Measurements from ENCODE around the gene FKBP15.
"Not testable (repeated sequence)": the region's sequence is repeated elsewhere in the genome, so short reads cannot be mapped to it uniquely, and the experiment has no call there.

DNA sequence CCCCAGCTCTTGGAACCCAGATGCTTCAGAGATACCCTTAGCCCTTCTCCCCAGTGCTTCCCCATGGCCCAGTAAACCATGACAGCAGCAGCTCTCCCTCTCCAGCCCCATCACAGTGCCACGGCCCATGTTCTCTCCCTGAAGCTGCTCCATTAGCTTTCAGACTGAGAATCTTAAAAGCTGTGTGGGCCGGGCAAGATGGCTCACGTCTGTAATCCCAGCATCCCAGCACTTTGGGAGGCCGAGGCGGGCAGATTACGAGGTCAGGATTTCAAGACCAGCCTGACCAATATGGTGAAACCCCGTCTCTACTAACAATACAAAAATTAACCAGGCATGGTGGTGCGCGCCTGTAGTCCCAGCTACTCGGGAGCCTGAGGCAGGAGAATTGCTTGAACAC is 71.5 kb downstream of the FKBP15 start:
- TF ChIP-seq, protein P1, sequence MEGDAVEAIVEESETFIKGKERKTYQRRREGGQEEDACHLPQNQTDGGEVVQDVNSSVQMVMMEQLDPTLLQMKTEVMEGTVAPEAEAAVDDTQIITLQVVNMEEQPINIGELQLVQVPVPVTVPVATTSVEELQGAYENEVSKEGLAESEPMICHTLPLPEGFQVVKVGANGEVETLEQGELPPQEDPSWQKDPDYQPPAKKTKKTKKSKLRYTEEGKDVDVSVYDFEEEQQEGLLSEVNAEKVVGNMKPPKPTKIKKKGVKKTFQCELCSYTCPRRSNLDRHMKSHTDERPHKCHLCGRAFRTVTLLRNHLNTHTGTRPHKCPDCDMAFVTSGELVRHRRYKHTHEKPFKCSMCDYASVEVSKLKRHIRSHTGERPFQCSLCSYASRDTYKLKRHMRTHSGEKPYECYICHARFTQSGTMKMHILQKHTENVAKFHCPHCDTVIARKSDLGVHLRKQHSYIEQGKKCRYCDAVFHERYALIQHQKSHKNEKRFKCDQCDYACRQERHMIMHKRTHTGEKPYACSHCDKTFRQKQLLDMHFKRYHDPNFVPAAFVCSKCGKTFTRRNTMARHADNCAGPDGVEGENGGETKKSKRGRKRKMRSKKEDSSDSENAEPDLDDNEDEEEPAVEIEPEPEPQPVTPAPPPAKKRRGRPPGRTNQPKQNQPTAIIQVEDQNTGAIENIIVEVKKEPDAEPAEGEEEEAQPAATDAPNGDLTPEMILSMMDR (IDR thresholded peaks at IDR 0.05), result not testable (repeated sequence)
- not testable (repeated sequence) for TF ChIP-seq ZNF232 (CRISPR knock-in tag; IDR thresholded peaks at IDR 0.05); SMAD3 (CRISPR knock-in tag; IDR thresholded peaks at IDR 0.05; ENCODE audit: borderline replicate concordance); ZNF263 (CRISPR knock-in tag; IDR thresholded peaks at IDR 0.05; ENCODE audit: low read depth)
- TF ChIP-seq, protein P2, sequence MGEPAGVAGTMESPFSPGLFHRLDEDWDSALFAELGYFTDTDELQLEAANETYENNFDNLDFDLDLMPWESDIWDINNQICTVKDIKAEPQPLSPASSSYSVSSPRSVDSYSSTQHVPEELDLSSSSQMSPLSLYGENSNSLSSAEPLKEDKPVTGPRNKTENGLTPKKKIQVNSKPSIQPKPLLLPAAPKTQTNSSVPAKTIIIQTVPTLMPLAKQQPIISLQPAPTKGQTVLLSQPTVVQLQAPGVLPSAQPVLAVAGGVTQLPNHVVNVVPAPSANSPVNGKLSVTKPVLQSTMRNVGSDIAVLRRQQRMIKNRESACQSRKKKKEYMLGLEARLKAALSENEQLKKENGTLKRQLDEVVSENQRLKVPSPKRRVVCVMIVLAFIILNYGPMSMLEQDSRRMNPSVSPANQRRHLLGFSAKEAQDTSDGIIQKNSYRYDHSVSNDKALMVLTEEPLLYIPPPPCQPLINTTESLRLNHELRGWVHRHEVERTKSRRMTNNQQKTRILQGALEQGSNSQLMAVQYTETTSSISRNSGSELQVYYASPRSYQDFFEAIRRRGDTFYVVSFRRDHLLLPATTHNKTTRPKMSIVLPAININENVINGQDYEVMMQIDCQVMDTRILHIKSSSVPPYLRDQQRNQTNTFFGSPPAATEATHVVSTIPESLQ (CRISPR knock-in tag; IDR thresholded peaks at IDR 0.05), result not testable (repeated sequence)
- TF ChIP-seq, protein P3, sequence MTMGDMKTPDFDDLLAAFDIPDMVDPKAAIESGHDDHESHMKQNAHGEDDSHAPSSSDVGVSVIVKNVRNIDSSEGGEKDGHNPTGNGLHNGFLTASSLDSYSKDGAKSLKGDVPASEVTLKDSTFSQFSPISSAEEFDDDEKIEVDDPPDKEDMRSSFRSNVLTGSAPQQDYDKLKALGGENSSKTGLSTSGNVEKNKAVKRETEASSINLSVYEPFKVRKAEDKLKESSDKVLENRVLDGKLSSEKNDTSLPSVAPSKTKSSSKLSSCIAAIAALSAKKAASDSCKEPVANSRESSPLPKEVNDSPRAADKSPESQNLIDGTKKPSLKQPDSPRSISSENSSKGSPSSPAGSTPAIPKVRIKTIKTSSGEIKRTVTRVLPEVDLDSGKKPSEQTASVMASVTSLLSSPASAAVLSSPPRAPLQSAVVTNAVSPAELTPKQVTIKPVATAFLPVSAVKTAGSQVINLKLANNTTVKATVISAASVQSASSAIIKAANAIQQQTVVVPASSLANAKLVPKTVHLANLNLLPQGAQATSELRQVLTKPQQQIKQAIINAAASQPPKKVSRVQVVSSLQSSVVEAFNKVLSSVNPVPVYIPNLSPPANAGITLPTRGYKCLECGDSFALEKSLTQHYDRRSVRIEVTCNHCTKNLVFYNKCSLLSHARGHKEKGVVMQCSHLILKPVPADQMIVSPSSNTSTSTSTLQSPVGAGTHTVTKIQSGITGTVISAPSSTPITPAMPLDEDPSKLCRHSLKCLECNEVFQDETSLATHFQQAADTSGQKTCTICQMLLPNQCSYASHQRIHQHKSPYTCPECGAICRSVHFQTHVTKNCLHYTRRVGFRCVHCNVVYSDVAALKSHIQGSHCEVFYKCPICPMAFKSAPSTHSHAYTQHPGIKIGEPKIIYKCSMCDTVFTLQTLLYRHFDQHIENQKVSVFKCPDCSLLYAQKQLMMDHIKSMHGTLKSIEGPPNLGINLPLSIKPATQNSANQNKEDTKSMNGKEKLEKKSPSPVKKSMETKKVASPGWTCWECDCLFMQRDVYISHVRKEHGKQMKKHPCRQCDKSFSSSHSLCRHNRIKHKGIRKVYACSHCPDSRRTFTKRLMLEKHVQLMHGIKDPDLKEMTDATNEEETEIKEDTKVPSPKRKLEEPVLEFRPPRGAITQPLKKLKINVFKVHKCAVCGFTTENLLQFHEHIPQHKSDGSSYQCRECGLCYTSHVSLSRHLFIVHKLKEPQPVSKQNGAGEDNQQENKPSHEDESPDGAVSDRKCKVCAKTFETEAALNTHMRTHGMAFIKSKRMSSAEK (CRISPR knock-in tag; IDR thresholded peaks at IDR 0.05; ENCODE audit: borderline replicate concordance), result not testable (repeated sequence)
- TF ChIP-seq, protein P4, sequence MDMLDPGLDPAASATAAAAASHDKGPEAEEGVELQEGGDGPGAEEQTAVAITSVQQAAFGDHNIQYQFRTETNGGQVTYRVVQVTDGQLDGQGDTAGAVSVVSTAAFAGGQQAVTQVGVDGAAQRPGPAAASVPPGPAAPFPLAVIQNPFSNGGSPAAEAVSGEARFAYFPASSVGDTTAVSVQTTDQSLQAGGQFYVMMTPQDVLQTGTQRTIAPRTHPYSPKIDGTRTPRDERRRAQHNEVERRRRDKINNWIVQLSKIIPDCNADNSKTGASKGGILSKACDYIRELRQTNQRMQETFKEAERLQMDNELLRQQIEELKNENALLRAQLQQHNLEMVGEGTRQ (CRISPR knock-in tag; IDR thresholded peaks at IDR 0.05), result not testable (repeated sequence)
- TF ChIP-seq, protein P5, sequence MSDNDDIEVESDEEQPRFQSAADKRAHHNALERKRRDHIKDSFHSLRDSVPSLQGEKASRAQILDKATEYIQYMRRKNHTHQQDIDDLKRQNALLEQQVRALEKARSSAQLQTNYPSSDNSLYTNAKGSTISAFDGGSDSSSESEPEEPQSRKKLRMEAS (CRISPR knock-in tag; IDR thresholded peaks at IDR 0.05), result not testable (repeated sequence)
